K562 (cell line): ENCODE results near the gene KRT38. TPM values are rescaled to one million over a fixed set of nuclear protein-coding genes. Genes with fewer than 3 reads are reported as not detected.

Source experiments
- ATAC-seq: fragments of 200-7000 bp; cut with Tn5 transposase; 3 replicates; pipeline ENCODE4 v1.9.1; 2020; ENCODE audit warnings: moderate library complexity
- BruUV-seq: library from RNA; stranded (reverse); fragments of 400-500 nt; replicated peaks from 2 replicates; lab custom pipeline; 2021; lab: Mats Ljungman, UMichigan
- CTCF ChIA-PET: fragments of 300-600 bp; formaldehyde crosslinking; extraction: SDS; loops from one replicate; lab custom pipeline; 2021; ENCODE audit warnings: low intra/inter-chr PET ratio; lab: Yijun Ruan, JAX
- POLR2A ChIA-PET: fragments of 300-600, 350-650 bp; sonication (Branson Sonifier 250); formaldehyde crosslinking; extraction: SDS; loops from one replicate; lab custom pipeline; 2021; ENCODE audit warnings: antibody characterized with exemption, inconsistent platforms; lab: Yijun Ruan, JAX
- DNase-seq, 4 experiments: peaks; one replicate each; pipeline versions ENCODE4 v3.0.0 to v3.0.0-alpha.2; 2011 to 2018; ENCODE audit warnings: low spot score in 3 of 4, mixed read lengths in 3 of 4; ENCODE audit errors: extremely low read depth in 1 of 4
- FAIRE-seq: peaks from 2 replicates; lab custom pipeline; 2011; peaks lifted over from hg19 to GRCh38; lab: Jason Lieb, UNC
- H2AFZ ChIP-seq: 2 replicates; pipeline ENCODE4 v1.6.0; 2011; ENCODE audit warnings: low read depth, low read length, control low read depth, inconsistent platforms
- H3K27ac ChIP-seq: fragments of 200-600 bp; 3 replicates; pipeline ENCODE4 v1.8.0; 2011; ENCODE audit warnings: low read depth, mild to moderate bottlenecking, control low read depth, inconsistent platforms, low read length, moderate library complexity, mixed read lengths; ENCODE audit errors: extremely low read depth
- H3K27me3 ChIP-seq, 2 experiments: fragments of 300-600 bp in 1 of 2; 2 replicates in 1 of 2; 3 replicates in 1 of 2; pipeline versions ENCODE4 v1.6.0 to v1.8.0; 2011; ENCODE audit warnings: inconsistent platforms in 2 of 2, low read length in 2 of 2, mild to moderate bottlenecking in 1 of 2, mixed read lengths in 1 of 2, moderate library complexity in 1 of 2; ENCODE audit not compliant: control insufficient read depth in 2 of 2, insufficient read depth in 2 of 2
- H3K36me3 ChIP-seq: fragments of 300-600 bp; 3 replicates; pipeline ENCODE4 v1.8.0; 2011; ENCODE audit warnings: mild to moderate bottlenecking, low read length, inconsistent platforms; ENCODE audit not compliant: control insufficient read depth, insufficient read depth
- H3K4me1 ChIP-seq, 2 experiments: fragments of 200-600 bp in 1 of 2; replicated peaks in 1 of 2; 2 replicates in 1 of 2; 3 replicates in 1 of 2; pipeline versions ENCODE4 v1.5.1 to v1.8.0; 2011; ENCODE audit warnings: inconsistent platforms in 2 of 2, low read length in 2 of 2, mild to moderate bottlenecking in 1 of 2, mixed read lengths in 1 of 2, moderate library complexity in 1 of 2; ENCODE audit not compliant: control insufficient read depth in 2 of 2, insufficient read depth in 2 of 2
- H3K4me2 ChIP-seq: 2 replicates; pipeline ENCODE4 v1.6.1; 2011; ENCODE audit warnings: low read length, control low read depth, inconsistent platforms, mixed read lengths; ENCODE audit not compliant: insufficient read depth
- H3K4me3 ChIP-seq: fragments of 200-600 bp; sonication (generic), shearing (Covaris generic); 2 replicates; pipeline ENCODE4 v1.5.1; 2016; ENCODE audit warnings: control low read depth, inconsistent platforms
- H3K79me2 ChIP-seq: fragments of 200-600 bp; 3 replicates; pipeline ENCODE4 v1.8.0; 2011; ENCODE audit warnings: low read length, inconsistent platforms; ENCODE audit not compliant: control insufficient read depth, insufficient read depth
- H3K9ac ChIP-seq, 2 experiments: 2 replicates each; pipeline versions ENCODE4 v1.6.0 to v1.6.1; 2011; ENCODE audit warnings: low read depth in 2 of 2, low read length in 2 of 2, control low read depth in 1 of 2, inconsistent platforms in 1 of 2, mild to moderate bottlenecking in 1 of 2, mixed read lengths in 1 of 2; ENCODE audit not compliant: insufficient read depth in 1 of 2
- H3K9me1 ChIP-seq: one replicate; pipeline ENCODE4 v1.6.0; 2011; ENCODE audit warnings: inconsistent platforms, mild to moderate bottlenecking, low read length, moderate library complexity; ENCODE audit not compliant: control insufficient read depth, insufficient read depth
- H3K9me3 ChIP-seq: replicated peaks from 2 replicates; pipeline ENCODE4 v1.5.1; 2011; ENCODE audit warnings: low read depth, low read length, inconsistent platforms; ENCODE audit not compliant: control insufficient read depth, insufficient read depth
- H4K20me1 ChIP-seq: replicated peaks from 2 replicates; pipeline ENCODE4 v1.6.1; 2011; ENCODE audit warnings: low read length, inconsistent platforms, mixed read lengths; ENCODE audit not compliant: control insufficient read depth, insufficient read depth
- EHMT2 ChIP-seq: fragments of 450-650 bp; IDR thresholded peaks from 2 replicates; pipeline ENCODE4 v1.6.1; 2018; ENCODE audit warnings: antibody characterized with exemption
- EP300 ChIP-seq: IDR thresholded peaks from 2 replicates; pipeline ENCODE4 v1.6.1; 2012; ENCODE audit warnings: low read length, improper control_type of control experiment
- ESRRB ChIP-seq: fragments of 250-450 bp; sonication (Bioruptor Pico); IDR thresholded peaks from 2 replicates; pipeline ENCODE4 v1.5.0; 2020; ENCODE audit warnings: mild to moderate bottlenecking, moderate library complexity, borderline replicate concordance
- MAFK ChIP-seq: IDR thresholded peaks from 2 replicates; pipeline ENCODE4 v1.6.1; 2011; ENCODE audit warnings: low read length, improper control_type of control experiment
- ZC3H8 ChIP-seq: fragments of 450-650 bp; IDR thresholded peaks from 2 replicates; pipeline ENCODE4 v1.6.1; 2017
- WGBS: fragments of 100-300 bp; shearing (Covaris generic); methylation state at CpG from one replicate; pipeline ENCODE4 v1.1.6; 2016; ENCODE audit warnings: low coverage, mixed read lengths; ENCODE audit not compliant: insufficient coverage; ENCODE audit errors: missing lambda C conversion rate; 5-methylcytosine and 5-hydroxymethylcytosine counted together
- in situ Hi-C: fragments of 300-500 bp; cut with MboI; formaldehyde crosslinking; loops from 4 replicates; pipeline ENCODE4 v1.15.0; 2018; ENCODE audit warnings: inconsistent platforms, mixed read lengths
- intact Hi-C: fragments of 100-400 bp; cut with micrococcal nuclease; formaldehyde crosslinking; loops from 2 replicates; pipeline ENCODE4 v1.14.2; 2022
- polyA plus RNA-seq, 8 experiments: library from polyadenylated mRNA; depleted of rRNA in 4 of 8; stranded (reverse) in 5 of 8; unstranded in 3 of 8; fragments of >200 nt; fragmentation: Nextera tagmentation in 2 of 8; fragmentation: Illumina TruSeq in 1 of 8; extraction: Ambion mirVana in 2 of 8; extraction: Trizol in 1 of 8; gene quantifications; 2 replicates each; pipeline versions ENCODE4 v1.2.1 to v1.2.3, GENCODE V29; 2011 to 2014; ENCODE audit warnings: inconsistent platforms in 1 of 8, missing spikeins in 1 of 8
- total RNA-seq, 7 experiments: library from RNA; depleted of rRNA in 6 of 7; stranded (reverse); fragments of >200 nt in 6 of 7; fragmentation: Illumina TruSeq in 2 of 7; extraction: Trizol in 2 of 7; gene quantifications; 2 replicates each; pipeline versions ENCODE4 v1.2.1 to v1.2.3, GENCODE V29; 2011 to 2021; ENCODE audit warnings: low replicate concordance in 1 of 7
- TF ChIP-seq, protein P1 (sequence below): fragments of 450-650 bp; IDR thresholded peaks from 2 replicates; pipeline ENCODE4 v1.6.1; 2017; ENCODE audit warnings: mild to moderate bottlenecking, moderate library complexity

Gene KRT38
- total and polyA plus RNA-seq, 9 of the 15 experiments (the other 6 are each of a cell fraction or from before 2014, with no cell fraction given) = not detected

DNA sequence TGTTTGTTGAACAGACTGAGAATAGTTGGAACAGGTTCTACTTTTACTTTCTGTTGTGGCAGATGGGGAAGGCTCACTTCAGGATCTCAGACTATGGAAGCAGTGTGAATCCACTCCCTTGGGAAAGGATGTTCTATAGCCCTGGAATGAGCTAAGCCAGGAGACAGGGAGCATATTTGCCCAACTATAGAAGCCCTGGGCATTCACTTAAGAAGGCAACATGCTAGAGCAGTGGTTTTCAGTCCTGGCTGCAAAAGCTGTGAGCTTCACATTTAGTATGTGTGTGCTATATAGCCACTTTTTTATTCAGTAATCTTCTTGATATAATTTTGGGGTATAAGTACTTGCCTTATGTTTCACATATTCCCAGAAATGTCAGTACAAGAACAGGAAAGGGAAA is 27.6 kb upstream of the KRT38 start (continued):
- TF ChIP-seq EP300 (no peak), MAFK (no peak), ZC3H8 (no peak)

DNA sequence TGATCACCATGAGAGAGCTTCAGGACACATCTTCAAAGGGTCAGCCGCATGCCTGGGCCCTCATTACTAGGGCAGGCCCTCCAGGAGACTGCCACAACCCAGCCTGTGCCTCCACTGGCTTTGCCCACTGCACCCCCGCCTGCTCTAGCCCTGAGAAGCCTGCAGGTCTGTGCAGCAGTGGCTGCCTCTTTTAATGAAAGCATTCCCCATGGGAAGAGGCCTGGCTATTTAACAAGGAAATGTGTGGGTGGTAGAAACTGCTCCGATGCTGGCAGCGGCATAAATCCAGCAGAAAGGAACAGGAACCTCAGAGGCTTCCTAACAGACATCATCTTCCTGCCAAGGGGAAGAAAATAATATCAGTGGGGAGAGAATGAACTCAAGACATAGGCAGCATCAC is 26.8 kb upstream of the KRT38 start:
- Histone ChIP-seq H3K4me2 (no peak overlapping the region), H3K79me2 (no peaks in the 10 kb centered on the region), H3K27me3 (peaks cover 31 to 55% of the 10 kb centered on the region in 2 experiments), H4K20me1 (no peaks in the 10 kb centered on the region), H3K9me3 (no peaks in the 10 kb centered on the region), H3K9me1 (no peaks in the 10 kb centered on the region), H3K9ac (no peak overlapping the region), H3K4me1 (0 out of 5 replicates have a peak, but pooled peaks cover 0 to 2% of the 10 kb centered on the region in 2 experiments), H3K36me3 (no peaks in the 10 kb centered on the region), H2AFZ (no peak overlapping the region), H3K4me3 (no peak overlapping the region), H3K27ac (no peak overlapping the region)
- WGBS = 0% methylated on average over 4 of the region's 4 CpGs
- POLR2A ChIA-PET = no interaction called here
- ATAC-seq (no peak), FAIRE-seq (no peak), DNase-seq (no peak)
- TF ChIP-seq ESRRB (no peak), EHMT2 (no peak)
- TF ChIP-seq, protein P1, sequence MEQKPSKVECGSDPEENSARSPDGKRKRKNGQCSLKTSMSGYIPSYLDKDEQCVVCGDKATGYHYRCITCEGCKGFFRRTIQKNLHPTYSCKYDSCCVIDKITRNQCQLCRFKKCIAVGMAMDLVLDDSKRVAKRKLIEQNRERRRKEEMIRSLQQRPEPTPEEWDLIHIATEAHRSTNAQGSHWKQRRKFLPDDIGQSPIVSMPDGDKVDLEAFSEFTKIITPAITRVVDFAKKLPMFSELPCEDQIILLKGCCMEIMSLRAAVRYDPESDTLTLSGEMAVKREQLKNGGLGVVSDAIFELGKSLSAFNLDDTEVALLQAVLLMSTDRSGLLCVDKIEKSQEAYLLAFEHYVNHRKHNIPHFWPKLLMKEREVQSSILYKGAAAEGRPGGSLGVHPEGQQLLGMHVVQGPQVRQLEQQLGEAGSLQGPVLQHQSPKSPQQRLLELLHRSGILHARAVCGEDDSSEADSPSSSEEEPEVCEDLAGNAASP = no peak
- intact Hi-C loops = no loop called here
- no TSS peak for BruUV-seq
- CTCF ChIA-PET = no interaction called here
- in situ Hi-C loops = no loop called here
